HepG2 (cell line): ENCODE data around the gene CDC42BPG. TPM values are rescaled to one million over a fixed set of nuclear protein-coding genes. Genes with fewer than 3 reads are reported as not detected.
A peak's percentile ranks its signal among the peaks of the same experiment; 100 is the strongest.

Source experiments
- RCOR2 ChIP-seq: IDR thresholded peaks from 2 replicates; pipeline ENCODE4 v1.6.1; 2016; ENCODE audit warnings: missing biosample characterization, missing genetic modification reagents
- SMYD3 ChIP-seq: sonication (generic); formaldehyde crosslinking; IDR thresholded peaks from 2 replicates; pipeline ENCODE4 v1.8.1; 2023; ENCODE audit warnings: mild to moderate bottlenecking, missing genetic modification reagents
- ZC3H4 ChIP-seq: sonication (generic); formaldehyde crosslinking; IDR thresholded peaks from 2 replicates; pipeline ENCODE4 v1.4.0; 2020; ENCODE audit warnings: missing genetic modification reagents, borderline replicate concordance
- ZFAT ChIP-seq: sonication (generic); formaldehyde crosslinking; conservative IDR thresholded peaks from 2 replicates; pipeline ENCODE4 v1.8.1; 2023; ENCODE audit warnings: missing genetic modification reagents, inconsistent platforms
- ZNF7 ChIP-seq: IDR thresholded peaks from 2 replicates; pipeline ENCODE4 v1.6.1; 2016; ENCODE audit warnings: missing biosample characterization, missing genetic modification reagents
- ZNF720 ChIP-seq: sonication (generic); formaldehyde crosslinking; IDR thresholded peaks from 2 replicates; pipeline ENCODE4 v1.4.0; 2020; ENCODE audit warnings: missing genetic modification reagents
- polyA plus RNA-seq, 8 experiments: library from polyadenylated mRNA; depleted of rRNA in 3 of 8; stranded (reverse) in 7 of 8; unstranded in 1 of 8; fragments of >200 nt; fragmentation: Illumina TruSeq in 4 of 8; extraction: Trizol in 4 of 8; gene quantifications; 2 replicates each; pipeline versions ENCODE4 v1.2.1 to v1.2.3, GENCODE V29; 2011 to 2016; ENCODE audit warnings: low read depth in 4 of 8, missing spikeins in 1 of 8, mixed read lengths in 1 of 8; ENCODE audit not compliant: insufficient read depth in 1 of 8
- total RNA-seq, 5 experiments: library from RNA; depleted of rRNA; stranded (reverse); fragments of >200 nt; fragmentation: Illumina TruSeq; extraction: Trizol; gene quantifications; 2 replicates each; pipeline ENCODE4 v1.2.3, GENCODE V29; 2016; ENCODE audit warnings: low read depth in 1 of 5
- TF ChIP-seq, protein P1 (sequence below), 2 experiments: sonication (generic) in 1 of 2; formaldehyde crosslinking in 1 of 2; IDR thresholded peaks; 2 replicates each; pipeline versions ENCODE4 v1.6.1 to v1.9.0; 2014 to 2022; ENCODE audit warnings: antibody characterized with exemption in 1 of 2, borderline replicate concordance in 1 of 2, inconsistent platforms in 1 of 2, low read depth in 1 of 2, missing genetic modification reagents in 1 of 2
- TF ChIP-seq, protein P2 (sequence below): sonication (generic); formaldehyde crosslinking; IDR thresholded peaks from 2 replicates; pipeline ENCODE4 v1.5.0; 2020; ENCODE audit warnings: missing genetic modification reagents
- TF ChIP-seq, protein P3 (sequence below), 2 experiments: fragments of 450-650 bp in 1 of 2; sonication (generic) in 1 of 2; formaldehyde crosslinking in 1 of 2; IDR thresholded peaks; 2 replicates each; pipeline versions ENCODE4 v1.6.1 to v1.8.0; 2016 to 2022; ENCODE audit warnings: antibody characterized with exemption in 1 of 2, mild to moderate bottlenecking in 1 of 2, missing genetic modification reagents in 1 of 2
- TF ChIP-seq, protein P4 (sequence below): sonication (generic); formaldehyde crosslinking; IDR thresholded peaks from 2 replicates; pipeline ENCODE4 v1.8.0; 2022; ENCODE audit warnings: missing genetic modification reagents, mild to moderate bottlenecking, inconsistent platforms, borderline replicate concordance

CDC42BPG gene
- total and polyA plus RNA-seq, 2 of the 13 experiments (the other 11 are each of a cell fraction or from before 2014, with no cell fraction given), result 0.55 to 1.4 TPM

DNA sequence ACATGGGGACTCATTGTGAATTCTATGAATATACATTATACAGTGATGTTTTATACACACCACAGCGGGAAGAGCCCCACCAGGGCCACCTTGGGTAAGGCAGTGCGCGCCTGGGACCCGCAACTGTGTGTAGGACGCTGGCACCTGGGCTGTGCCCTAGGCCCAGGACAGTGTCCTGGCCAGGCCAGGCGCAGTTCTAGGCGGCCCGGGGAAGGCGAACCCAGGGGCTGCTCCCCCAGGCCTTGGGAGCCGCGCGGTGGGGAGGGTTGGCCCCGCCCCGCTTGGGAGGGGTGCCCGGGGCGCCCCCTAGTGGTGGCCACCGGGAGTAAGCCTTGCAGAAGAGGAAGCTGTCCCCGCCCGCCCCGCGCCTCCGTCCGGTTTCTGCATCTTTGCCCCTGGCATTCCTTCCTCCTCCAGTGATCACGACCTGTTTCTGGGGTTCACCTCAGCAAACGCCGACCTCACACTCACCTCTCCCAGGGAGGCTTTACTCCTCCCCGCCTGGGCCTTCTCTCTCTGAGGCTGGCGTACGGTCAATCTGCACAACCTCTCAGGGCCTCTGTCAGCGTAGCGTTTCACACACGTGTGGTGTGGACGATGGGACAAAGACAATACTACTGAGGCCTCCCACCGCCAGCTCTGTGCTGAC lies 43.4 kb upstream of the CDC42BPG start (continued):
- TF ChIP-seq ZNF7, result no peak
- TF ChIP-seq, protein P1, sequence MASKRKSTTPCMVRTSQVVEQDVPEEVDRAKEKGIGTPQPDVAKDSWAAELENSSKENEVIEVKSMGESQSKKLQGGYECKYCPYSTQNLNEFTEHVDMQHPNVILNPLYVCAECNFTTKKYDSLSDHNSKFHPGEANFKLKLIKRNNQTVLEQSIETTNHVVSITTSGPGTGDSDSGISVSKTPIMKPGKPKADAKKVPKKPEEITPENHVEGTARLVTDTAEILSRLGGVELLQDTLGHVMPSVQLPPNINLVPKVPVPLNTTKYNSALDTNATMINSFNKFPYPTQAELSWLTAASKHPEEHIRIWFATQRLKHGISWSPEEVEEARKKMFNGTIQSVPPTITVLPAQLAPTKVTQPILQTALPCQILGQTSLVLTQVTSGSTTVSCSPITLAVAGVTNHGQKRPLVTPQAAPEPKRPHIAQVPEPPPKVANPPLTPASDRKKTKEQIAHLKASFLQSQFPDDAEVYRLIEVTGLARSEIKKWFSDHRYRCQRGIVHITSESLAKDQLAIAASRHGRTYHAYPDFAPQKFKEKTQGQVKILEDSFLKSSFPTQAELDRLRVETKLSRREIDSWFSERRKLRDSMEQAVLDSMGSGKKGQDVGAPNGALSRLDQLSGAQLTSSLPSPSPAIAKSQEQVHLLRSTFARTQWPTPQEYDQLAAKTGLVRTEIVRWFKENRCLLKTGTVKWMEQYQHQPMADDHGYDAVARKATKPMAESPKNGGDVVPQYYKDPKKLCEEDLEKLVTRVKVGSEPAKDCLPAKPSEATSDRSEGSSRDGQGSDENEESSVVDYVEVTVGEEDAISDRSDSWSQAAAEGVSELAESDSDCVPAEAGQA (IDR thresholded peaks at IDR 0.05; ENCODE audit: low read depth), result no peak
- TF ChIP-seq, protein P1 (CRISPR knock-in tag; IDR thresholded peaks at IDR 0.05; ENCODE audit: borderline replicate concordance), result no peak
- TF ChIP-seq, protein P2, sequence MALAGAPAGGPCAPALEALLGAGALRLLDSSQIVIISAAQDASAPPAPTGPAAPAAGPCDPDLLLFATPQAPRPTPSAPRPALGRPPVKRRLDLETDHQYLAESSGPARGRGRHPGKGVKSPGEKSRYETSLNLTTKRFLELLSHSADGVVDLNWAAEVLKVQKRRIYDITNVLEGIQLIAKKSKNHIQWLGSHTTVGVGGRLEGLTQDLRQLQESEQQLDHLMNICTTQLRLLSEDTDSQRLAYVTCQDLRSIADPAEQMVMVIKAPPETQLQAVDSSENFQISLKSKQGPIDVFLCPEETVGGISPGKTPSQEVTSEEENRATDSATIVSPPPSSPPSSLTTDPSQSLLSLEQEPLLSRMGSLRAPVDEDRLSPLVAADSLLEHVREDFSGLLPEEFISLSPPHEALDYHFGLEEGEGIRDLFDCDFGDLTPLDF (CRISPR knock-in tag), result no peak
- TF ChIP-seq, protein P3, sequence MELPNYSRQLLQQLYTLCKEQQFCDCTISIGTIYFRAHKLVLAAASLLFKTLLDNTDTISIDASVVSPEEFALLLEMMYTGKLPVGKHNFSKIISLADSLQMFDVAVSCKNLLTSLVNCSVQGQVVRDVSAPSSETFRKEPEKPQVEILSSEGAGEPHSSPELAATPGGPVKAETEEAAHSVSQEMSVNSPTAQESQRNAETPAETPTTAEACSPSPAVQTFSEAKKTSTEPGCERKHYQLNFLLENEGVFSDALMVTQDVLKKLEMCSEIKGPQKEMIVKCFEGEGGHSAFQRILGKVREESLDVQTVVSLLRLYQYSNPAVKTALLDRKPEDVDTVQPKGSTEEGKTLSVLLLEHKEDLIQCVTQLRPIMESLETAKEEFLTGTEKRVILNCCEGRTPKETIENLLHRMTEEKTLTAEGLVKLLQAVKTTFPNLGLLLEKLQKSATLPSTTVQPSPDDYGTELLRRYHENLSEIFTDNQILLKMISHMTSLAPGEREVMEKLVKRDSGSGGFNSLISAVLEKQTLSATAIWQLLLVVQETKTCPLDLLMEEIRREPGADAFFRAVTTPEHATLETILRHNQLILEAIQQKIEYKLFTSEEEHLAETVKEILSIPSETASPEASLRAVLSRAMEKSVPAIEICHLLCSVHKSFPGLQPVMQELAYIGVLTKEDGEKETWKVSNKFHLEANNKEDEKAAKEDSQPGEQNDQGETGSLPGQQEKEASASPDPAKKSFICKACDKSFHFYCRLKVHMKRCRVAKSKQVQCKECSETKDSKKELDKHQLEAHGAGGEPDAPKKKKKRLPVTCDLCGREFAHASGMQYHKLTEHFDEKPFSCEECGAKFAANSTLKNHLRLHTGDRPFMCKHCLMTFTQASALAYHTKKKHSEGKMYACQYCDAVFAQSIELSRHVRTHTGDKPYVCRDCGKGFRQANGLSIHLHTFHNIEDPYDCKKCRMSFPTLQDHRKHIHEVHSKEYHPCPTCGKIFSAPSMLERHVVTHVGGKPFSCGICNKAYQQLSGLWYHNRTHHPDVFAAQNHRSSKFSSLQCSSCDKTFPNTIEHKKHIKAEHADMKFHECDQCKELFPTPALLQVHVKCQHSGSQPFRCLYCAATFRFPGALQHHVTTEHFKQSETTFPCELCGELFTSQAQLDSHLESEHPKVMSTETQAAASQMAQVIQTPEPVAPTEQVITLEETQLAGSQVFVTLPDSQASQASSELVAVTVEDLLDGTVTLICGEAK (IDR thresholded peaks at IDR 0.05), result no peak
- TF ChIP-seq, protein P3 (CRISPR knock-in tag; IDR thresholded peaks at IDR 0.05), result no peak
- TF ChIP-seq, protein P4, sequence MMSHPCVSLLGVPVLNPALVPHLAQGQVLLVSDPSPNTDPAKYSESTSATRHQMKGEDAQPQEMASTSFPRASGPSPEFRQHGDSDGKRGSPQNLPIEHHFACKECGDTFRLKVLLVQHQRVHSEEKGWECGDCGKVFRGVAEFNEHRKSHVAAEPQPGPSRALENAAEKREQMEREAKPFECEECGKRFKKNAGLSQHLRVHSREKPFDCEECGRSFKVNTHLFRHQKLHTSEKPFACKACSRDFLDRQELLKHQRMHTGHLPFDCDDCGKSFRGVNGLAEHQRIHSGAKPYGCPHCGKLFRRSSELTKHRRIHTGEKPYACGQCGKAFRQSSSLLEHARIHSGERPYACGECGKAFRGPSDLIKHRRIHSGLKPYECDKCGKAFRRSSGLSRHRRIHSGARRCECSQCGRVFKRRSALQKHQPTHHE (CRISPR knock-in tag), result peak; percentile 89; the same call in 1 of the 2 replicates
- no peak for TF ChIP-seq ZFAT (CRISPR knock-in tag)
- TF ChIP-seq RCOR2 (CRISPR knock-in tag), result no peak
- TF ChIP-seq SMYD3 (CRISPR knock-in tag), result peak; percentile 52; the same call in 1 of the 2 replicates
- TF ChIP-seq ZNF720 (CRISPR knock-in tag), result no peak
- no peak for TF ChIP-seq ZC3H4
